Liver (tissue), 9 donors: ENCODE data around the gene SRRM2. TPM values are rescaled to one million over a fixed set of nuclear protein-coding genes. Genes with fewer than 3 reads are reported as not detected.

Source experiments
- DNase-seq: peaks from one replicate; pipeline ENCODE4 v3.0.0-alpha.2; 2017; ENCODE audit warnings: low spot score
- H3K27ac ChIP-seq, 2 donors: one replicate each; pipeline ENCODE4 v1.7.0; 2013; ENCODE audit warnings: inconsistent platforms in 2 of 2, low read length in 2 of 2, control low read depth in 1 of 2, low read depth in 1 of 2, mild to moderate bottlenecking in 1 of 2
- H3K27me3 ChIP-seq, 4 donors: one replicate each; pipeline versions ENCODE4 v1.6.1 to v1.7.0; 2013; ENCODE audit warnings: low read length in 3 of 4, inconsistent platforms in 1 of 4, mild to moderate bottlenecking in 1 of 4, moderate library complexity in 1 of 4; ENCODE audit not compliant: control insufficient read depth in 4 of 4, insufficient read depth in 4 of 4
- H3K36me3 ChIP-seq, 4 donors: one replicate each; pipeline versions ENCODE4 v1.6.1 to v1.7.0; 2013; ENCODE audit warnings: low read length in 3 of 4, mild to moderate bottlenecking in 3 of 4, low read depth in 1 of 4, moderate library complexity in 1 of 4; ENCODE audit not compliant: control insufficient read depth in 4 of 4, insufficient read depth in 3 of 4
- H3K4me1 ChIP-seq, 4 donors: one replicate each; pipeline versions ENCODE4 v1.6.1 to v1.7.0; 2013; ENCODE audit warnings: low read length in 3 of 4, mild to moderate bottlenecking in 3 of 4, moderate library complexity in 1 of 4; ENCODE audit not compliant: control insufficient read depth in 4 of 4, insufficient read depth in 4 of 4
- H3K4me3 ChIP-seq, 3 donors: one replicate each; pipeline versions ENCODE4 v1.6.1 to v1.7.0; 2013; ENCODE audit warnings: low read length in 3 of 3, control low read depth in 1 of 3, low read depth in 1 of 3, mild to moderate bottlenecking in 1 of 3
- H3K9ac ChIP-seq, 2 donors: one replicate each; pipeline ENCODE4 v1.7.0; 2013; ENCODE audit warnings: low read length in 2 of 2, mild to moderate bottlenecking in 2 of 2, moderate library complexity in 2 of 2, control low read depth in 1 of 2, low read depth in 1 of 2
- H3K9me3 ChIP-seq, 4 donors: one replicate each; pipeline versions ENCODE4 v1.6.1 to v1.7.0; 2013; ENCODE audit warnings: low read length in 3 of 4; ENCODE audit not compliant: control insufficient read depth in 4 of 4
- ATF3 ChIP-seq: IDR thresholded peaks from 2 replicates; pipeline ENCODE4 v1.6.1; 2016; ENCODE audit warnings: antibody characterized with exemption
- CTCF ChIP-seq: fragments of 150-350 bp; IDR thresholded peaks from 2 replicates; pipeline ENCODE4 v1.5.1; 2017; ENCODE audit warnings: improper control_type of control experiment, low read depth, low read length; ENCODE audit not compliant: missing input control
- EGR1 ChIP-seq, 2 donors: IDR thresholded peaks; 2 replicates each; pipeline ENCODE4 v1.6.1; 2016 to 2018; ENCODE audit warnings: antibody characterized with exemption in 2 of 2, low read depth in 2 of 2
- FOXA1 ChIP-seq: IDR thresholded peaks from 2 replicates; pipeline ENCODE4 v1.6.1; 2016; ENCODE audit warnings: antibody characterized with exemption
- FOXA2 ChIP-seq: IDR thresholded peaks from 2 replicates; pipeline ENCODE4 v1.6.1; 2016; ENCODE audit warnings: antibody characterized with exemption
- GABPA ChIP-seq, 2 donors: IDR thresholded peaks in 1 of 2; conservative IDR thresholded peaks in 1 of 2; 2 replicates each; pipeline ENCODE4 v1.6.1; 2016; ENCODE audit warnings: antibody characterized with exemption in 2 of 2, mild to moderate bottlenecking in 1 of 2, moderate library complexity in 1 of 2
- HNF4A ChIP-seq, 2 donors: conservative IDR thresholded peaks; 2 replicates each; pipeline ENCODE4 v1.6.1; 2016; ENCODE audit warnings: antibody characterized with exemption in 2 of 2, mild to moderate bottlenecking in 2 of 2
- JUND ChIP-seq, 2 donors: IDR thresholded peaks; 2 replicates each; pipeline ENCODE4 v1.6.1; 2016; ENCODE audit warnings: antibody characterized with exemption in 2 of 2
- NR2F2 ChIP-seq: IDR thresholded peaks from 2 replicates; pipeline ENCODE4 v1.6.1; 2016; ENCODE audit warnings: antibody characterized with exemption
- RAD21 ChIP-seq, 2 donors: IDR thresholded peaks; 2 replicates each; pipeline ENCODE4 v1.6.1; 2016; ENCODE audit warnings: antibody characterized with exemption in 2 of 2, mild to moderate bottlenecking in 2 of 2
- RXRA ChIP-seq, 2 donors: IDR thresholded peaks; 2 replicates each; pipeline ENCODE4 v1.6.1; 2017 to 2018; ENCODE audit warnings: antibody characterized with exemption in 2 of 2, mild to moderate bottlenecking in 1 of 2
- TAF1 ChIP-seq: conservative IDR thresholded peaks from 2 replicates; pipeline ENCODE4 v1.6.1; 2016; ENCODE audit warnings: antibody characterized with exemption, mild to moderate bottlenecking
- ZBTB33 ChIP-seq: IDR thresholded peaks from 2 replicates; pipeline ENCODE4 v1.6.1; 2016; ENCODE audit warnings: antibody characterized with exemption
- WGBS: extraction: QIAGEN DNeasy Blood & Tissue Kit; methylation state at CpG from one replicate; pipeline ENCODE4 v1.1.7; 2013; 5-methylcytosine and 5-hydroxymethylcytosine counted together
- polyA plus RNA-seq, 2 donors: library from polyadenylated mRNA; stranded (reverse) in 1 of 2; unstranded in 1 of 2; fragments of 200-250 nt in 1 of 2; fragments of >200 nt in 1 of 2; fragmentation: Nextera tagmentation in 1 of 2; extraction: Ambion mirVana in 1 of 2; gene quantifications; one replicate each; pipeline versions ENCODE4 v1.2.1 to v1.2.3, GENCODE V29; 2013 to 2015
- total RNA-seq, 2 donors: library from RNA; depleted of rRNA; stranded (reverse); fragments of >200 nt; gene quantifications; one replicate each; pipeline ENCODE4 v1.2.3, GENCODE V29; 2014
- TF ChIP-seq, protein P1 (sequence below): IDR thresholded peaks from 2 replicates; pipeline ENCODE4 v1.6.1; 2016; ENCODE audit warnings: antibody characterized with exemption
- TF ChIP-seq, protein P2 (sequence below): IDR thresholded peaks from 2 replicates; pipeline ENCODE4 v1.6.1; 2016; ENCODE audit warnings: antibody characterized with exemption, mild to moderate bottlenecking
- donor health status: healthy.
- donor health status: healthy.
- donor health status: healthy.
- donor health status: healthy.
- donor health status: healthy.

The SRRM2 gene
- total and polyA plus RNA-seq, 4 donors, result 84.8 to 199 (median 133) TPM

GRCh38 chr16:2778630-2778958 lies 26.2 kb downstream of the SRRM2 start:
- peak overlapping the region in 1 of 3 donors; percentile 90 for H3K4me3 ChIP-seq
- H3K4me1 ChIP-seq, result peaks cover 10 to 24% (median 18%) of the 10 kb centered on the region in 4 donors
- no peaks in the 10 kb centered on the region for H3K9me3 ChIP-seq
- WGBS, result 96% methylated on average over 12 of the region's 12 CpGs
- peaks cover 0 to 9% (median 4%) of the 10 kb centered on the region in 4 donors for H3K36me3 ChIP-seq
- TF ChIP-seq JUND (IDR thresholded peaks at IDR 0.05) (no peak), NR2F2 (no peak), FOXA2 (no peak), TAF1 (no peak), FOXA1 (no peak), RAD21 (IDR thresholded peaks at IDR 0.05) (no peak), ATF3 (no peak), HNF4A (conservative IDR thresholded peaks at IDR 0.05) (no peak), GABPA (IDR thresholded peaks at IDR 0.05 in 1 of 2, conservative IDR thresholded peaks at IDR 0.05 in 1 of 2) (no peak), CTCF (no peak), ZBTB33 (no peak), RXRA (IDR thresholded peaks at IDR 0.05) (no peak), EGR1 (IDR thresholded peaks at IDR 0.05; ENCODE audit: low read depth in 2 of 2) (no peak)
- TF ChIP-seq, protein P1, sequence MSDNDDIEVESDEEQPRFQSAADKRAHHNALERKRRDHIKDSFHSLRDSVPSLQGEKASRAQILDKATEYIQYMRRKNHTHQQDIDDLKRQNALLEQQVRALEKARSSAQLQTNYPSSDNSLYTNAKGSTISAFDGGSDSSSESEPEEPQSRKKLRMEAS, result no peak
- TF ChIP-seq, protein P2, sequence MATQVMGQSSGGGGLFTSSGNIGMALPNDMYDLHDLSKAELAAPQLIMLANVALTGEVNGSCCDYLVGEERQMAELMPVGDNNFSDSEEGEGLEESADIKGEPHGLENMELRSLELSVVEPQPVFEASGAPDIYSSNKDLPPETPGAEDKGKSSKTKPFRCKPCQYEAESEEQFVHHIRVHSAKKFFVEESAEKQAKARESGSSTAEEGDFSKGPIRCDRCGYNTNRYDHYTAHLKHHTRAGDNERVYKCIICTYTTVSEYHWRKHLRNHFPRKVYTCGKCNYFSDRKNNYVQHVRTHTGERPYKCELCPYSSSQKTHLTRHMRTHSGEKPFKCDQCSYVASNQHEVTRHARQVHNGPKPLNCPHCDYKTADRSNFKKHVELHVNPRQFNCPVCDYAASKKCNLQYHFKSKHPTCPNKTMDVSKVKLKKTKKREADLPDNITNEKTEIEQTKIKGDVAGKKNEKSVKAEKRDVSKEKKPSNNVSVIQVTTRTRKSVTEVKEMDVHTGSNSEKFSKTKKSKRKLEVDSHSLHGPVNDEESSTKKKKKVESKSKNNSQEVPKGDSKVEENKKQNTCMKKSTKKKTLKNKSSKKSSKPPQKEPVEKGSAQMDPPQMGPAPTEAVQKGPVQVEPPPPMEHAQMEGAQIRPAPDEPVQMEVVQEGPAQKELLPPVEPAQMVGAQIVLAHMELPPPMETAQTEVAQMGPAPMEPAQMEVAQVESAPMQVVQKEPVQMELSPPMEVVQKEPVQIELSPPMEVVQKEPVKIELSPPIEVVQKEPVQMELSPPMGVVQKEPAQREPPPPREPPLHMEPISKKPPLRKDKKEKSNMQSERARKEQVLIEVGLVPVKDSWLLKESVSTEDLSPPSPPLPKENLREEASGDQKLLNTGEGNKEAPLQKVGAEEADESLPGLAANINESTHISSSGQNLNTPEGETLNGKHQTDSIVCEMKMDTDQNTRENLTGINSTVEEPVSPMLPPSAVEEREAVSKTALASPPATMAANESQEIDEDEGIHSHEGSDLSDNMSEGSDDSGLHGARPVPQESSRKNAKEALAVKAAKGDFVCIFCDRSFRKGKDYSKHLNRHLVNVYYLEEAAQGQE, result no peak
- no peaks in the 10 kb centered on the region for H3K27me3 ChIP-seq
- peak overlapping the region in 1 of 2 donors; percentile 99 for H3K27ac ChIP-seq
- no peak for DNase-seq
- peak overlapping the region in 1 of 2 donors; percentile 89 for H3K9ac ChIP-seq
